HG02588 (cell line): ENCODE data around the gene ESCO1.

Experiments
- ATAC-seq: cut with Tn5 transposase; IDR thresholded peaks from one replicate; pipeline ENCODE4 v1.9.1; 2021; ENCODE audit warnings: mild to moderate bottlenecking, moderate library complexity; ENCODE audit not compliant: unreplicated experiment

The ESCO1 gene

GRCh38 chr18:21496277-21496835 lies 104.1 kb downstream of the ESCO1 start:
- ATAC-seq = no peak

GRCh38 chr18:21490748-21491147 lies 109.8 kb downstream of the ESCO1 start:
- no peak for ATAC-seq

- no peak for ATAC-seq
Measured at GRCh38 chr18:21489919-21490495, 110.5 kb downstream of the ESCO1 start.

GRCh38 chr18:21489119-21489750 lies 111.3 kb downstream of the ESCO1 start:
- ATAC-seq = no peak

GRCh38 chr18:21486905-21487437 lies 113.5 kb downstream of the ESCO1 start:
- ATAC-seq = no peak

GRCh38 chr18:21484851-21485636 lies 115.5 kb downstream of the ESCO1 start:
- ATAC-seq = no peak

- ATAC-seq = no peak
Measured at GRCh38 chr18:21483051-21483450, 117.5 kb downstream of the ESCO1 start.

- ATAC-seq = no peak
Measured at GRCh38 chr18:21481739-21482138, 118.8 kb downstream of the ESCO1 start.

GRCh38 chr18:21479721-21480120 lies 120.8 kb downstream of the ESCO1 start:
- no peak for ATAC-seq
